Epithelial cell of proximal tubule (primary cell): Measurements from ENCODE around the gene ARHGAP31. TPM values are rescaled to one million over a fixed set of nuclear protein-coding genes. Genes with fewer than 3 reads are reported as not detected.
"Not testable (repeated sequence)": the region's sequence is repeated elsewhere in the genome, so short reads cannot be mapped to it uniquely, and the experiment has no call there.

Experiments
- DNase-seq: peaks from one replicate; pipeline ENCODE4 v3.0.0-alpha.2; 2011; ENCODE audit warnings: low read depth
- H3K4me3 ChIP-seq: 2 replicates; pipeline ENCODE4 v1.5.1; 2011; ENCODE audit warnings: low read depth, mild to moderate bottlenecking, low read length
- total RNA-seq: library from RNA; depleted of rRNA; stranded (reverse); fragments of >200 nt; gene quantifications from 2 replicates; pipeline ENCODE4 v1.2.3, GENCODE V29; 2015
- TF ChIP-seq, protein P1 (sequence below): conservative IDR thresholded peaks from 2 replicates; pipeline ENCODE4 v1.5.1; 2012; ENCODE audit warnings: low read depth, mild to moderate bottlenecking, low read length

Gene ARHGAP31
- total RNA-seq, 1 donor from 2014 or later: 5.1 TPM

DNA sequence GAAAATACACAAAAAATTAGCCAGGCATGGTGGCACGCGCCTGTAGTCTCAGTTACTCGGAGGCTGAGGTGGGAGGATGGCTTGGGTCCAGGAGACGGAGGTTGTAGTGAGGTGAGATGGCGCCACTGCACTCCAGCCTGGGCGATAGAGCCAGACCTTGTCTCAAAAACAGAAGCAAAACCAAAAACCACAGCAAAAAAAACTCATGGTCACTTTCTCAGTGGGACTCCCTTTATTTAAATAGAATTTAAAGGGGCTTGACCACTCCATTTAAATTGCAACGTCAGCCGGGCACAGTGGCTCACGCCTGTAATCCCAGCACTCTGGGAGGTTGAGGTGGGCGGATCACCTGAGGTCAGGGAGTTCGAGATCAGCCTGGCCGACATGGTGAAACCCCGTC lies 32.8 kb downstream of the ARHGAP31 start:
- no peak for DNase-seq
- no peak overlapping the region for H3K4me3 ChIP-seq
- TF ChIP-seq, protein P1, sequence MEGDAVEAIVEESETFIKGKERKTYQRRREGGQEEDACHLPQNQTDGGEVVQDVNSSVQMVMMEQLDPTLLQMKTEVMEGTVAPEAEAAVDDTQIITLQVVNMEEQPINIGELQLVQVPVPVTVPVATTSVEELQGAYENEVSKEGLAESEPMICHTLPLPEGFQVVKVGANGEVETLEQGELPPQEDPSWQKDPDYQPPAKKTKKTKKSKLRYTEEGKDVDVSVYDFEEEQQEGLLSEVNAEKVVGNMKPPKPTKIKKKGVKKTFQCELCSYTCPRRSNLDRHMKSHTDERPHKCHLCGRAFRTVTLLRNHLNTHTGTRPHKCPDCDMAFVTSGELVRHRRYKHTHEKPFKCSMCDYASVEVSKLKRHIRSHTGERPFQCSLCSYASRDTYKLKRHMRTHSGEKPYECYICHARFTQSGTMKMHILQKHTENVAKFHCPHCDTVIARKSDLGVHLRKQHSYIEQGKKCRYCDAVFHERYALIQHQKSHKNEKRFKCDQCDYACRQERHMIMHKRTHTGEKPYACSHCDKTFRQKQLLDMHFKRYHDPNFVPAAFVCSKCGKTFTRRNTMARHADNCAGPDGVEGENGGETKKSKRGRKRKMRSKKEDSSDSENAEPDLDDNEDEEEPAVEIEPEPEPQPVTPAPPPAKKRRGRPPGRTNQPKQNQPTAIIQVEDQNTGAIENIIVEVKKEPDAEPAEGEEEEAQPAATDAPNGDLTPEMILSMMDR: no peak

DNA sequence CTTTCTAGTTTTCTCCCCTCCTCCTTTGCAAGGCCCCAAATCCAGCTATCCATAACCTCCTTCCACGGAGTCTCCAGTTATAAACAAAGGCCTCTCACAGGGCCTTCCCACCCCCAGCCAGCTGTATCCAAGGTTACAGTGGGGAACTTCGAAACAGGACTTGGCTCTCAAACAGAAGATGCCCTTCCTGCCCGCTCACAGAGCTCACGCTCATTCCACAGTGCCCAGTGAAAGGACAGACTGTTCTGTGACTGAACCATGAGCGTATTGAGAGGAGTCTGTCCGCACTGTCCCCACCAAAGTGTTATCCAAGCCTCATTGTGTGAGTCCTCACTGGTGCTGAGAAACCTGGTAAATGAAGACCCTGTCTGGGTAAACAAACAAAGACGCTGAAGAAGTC lies 35.4 kb downstream of the ARHGAP31 start:
- TF ChIP-seq, protein P1: no peak
- H3K4me3 ChIP-seq: no peak overlapping the region
- no peak for DNase-seq

DNA sequence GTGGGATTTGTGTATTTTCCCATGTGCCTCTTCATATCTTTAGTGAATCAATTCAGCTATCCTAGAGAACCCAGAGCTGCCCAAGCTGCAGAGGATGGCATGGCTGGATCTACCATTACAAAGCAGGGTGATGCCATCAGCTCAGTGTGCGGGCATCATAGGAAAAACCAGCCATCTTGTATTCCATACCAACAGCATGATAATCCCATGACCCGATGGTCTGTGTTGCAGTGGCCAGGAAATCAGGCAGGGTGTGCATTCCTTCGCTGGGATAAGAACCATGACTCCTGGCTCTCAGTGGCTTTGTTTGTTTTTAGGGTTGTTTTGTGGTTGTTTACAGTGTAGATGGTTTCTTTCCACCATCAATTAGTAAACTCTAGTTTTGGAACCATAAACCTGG lies 36.0 kb downstream of the ARHGAP31 start:
- TF ChIP-seq, protein P1: no peak
- no peak for DNase-seq
- H3K4me3 ChIP-seq: no peak overlapping the region

DNA sequence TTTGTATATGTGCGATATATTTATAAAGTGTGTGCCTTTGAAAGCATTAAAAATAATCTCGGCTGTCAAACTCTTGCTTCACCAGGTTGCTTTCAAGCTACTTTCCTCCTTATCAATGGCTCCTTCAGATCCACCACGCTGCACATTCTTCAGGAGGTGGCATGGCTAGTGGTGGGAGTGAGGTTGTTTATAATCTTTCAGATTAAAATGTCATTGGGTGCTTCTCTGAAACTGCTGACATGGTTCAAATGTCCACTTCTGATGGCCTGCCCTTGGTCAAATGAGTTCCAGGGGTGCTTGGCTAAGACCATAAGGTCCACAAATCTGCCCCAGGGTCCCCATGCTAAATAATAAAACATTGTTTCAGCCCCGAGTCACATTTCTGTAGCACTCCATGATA lies 36.7 kb downstream of the ARHGAP31 start:
- no peak overlapping the region for H3K4me3 ChIP-seq
- no peak for DNase-seq
- TF ChIP-seq, protein P1: no peak

DNA sequence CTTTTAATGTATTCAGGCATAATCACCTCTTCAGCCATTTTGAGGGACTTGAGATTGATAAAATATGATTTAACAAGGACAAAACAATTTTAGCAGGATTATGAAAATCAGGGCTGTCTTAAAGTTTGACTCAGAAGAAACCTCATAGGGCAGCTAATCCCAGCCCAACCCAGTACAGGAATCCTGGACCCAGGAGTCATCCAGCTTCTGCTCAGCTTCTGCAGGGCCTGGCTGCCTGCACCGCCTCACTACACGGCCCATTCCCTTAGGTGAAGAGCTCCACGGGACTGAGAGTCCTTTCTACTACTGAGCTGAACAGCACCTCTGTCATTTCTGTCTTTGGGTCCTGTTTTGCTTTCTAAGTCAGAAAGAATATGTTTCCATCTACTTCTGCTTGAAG lies 37.5 kb downstream of the ARHGAP31 start:
- H3K4me3 ChIP-seq: no peak overlapping the region
- TF ChIP-seq, protein P1: no peak
- no peak for DNase-seq

DNA sequence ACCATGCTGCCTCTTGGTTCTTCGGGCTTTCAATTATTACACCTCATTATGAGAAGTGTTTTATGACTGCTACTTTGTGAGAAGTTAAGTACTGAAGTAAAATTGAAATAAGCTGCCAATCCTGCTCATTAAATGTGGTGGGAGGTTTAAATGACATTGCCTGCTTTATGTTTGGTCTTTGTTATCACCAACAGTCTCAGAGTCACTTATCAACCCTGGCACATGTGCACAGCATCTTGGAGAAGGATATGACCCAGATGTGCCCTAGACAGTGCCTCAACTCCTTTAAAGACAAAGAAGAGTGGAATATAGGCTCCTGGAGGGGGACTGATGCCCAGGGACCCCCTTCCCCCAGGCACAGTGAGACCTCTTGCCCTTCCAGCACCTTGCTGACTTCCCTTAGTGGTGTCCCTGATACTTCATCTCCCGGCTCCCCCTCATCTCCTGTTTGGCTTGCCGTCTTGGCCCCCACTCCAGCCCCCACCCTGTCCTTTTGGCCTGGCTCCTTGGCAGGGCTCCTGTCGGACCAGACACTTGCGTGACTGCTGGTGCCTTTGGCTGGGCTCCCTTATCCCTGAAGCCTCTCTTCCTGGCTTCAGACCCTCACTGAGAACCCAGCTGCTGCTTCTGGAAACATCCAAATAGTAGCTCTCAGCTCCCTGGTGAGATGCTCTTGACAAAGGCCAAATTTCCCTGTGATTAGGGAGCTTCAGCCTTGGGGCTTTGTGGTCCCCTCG lies 39.8 kb downstream of the ARHGAP31 start:
- no peak for DNase-seq
- TF ChIP-seq, protein P1: no peak
- no peak overlapping the region for H3K4me3 ChIP-seq

DNA sequence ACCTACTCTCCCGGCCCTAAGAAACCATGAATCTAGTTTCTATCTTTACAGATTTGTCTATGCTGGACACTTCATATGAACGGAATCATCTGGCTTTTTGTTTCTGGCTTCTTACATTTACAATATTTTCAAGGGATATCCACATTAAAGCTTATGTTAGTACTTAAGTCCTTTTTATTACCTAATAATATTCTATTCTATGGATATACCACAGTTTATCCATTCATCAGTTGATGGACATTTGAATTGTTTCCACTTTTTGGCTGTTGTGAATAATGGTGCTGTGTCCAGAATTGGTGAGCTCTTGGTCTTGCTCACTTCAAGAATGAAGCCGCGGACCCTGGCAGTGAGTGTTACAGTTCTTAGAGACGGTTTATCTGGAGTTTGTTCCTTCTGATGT lies 42.6 kb downstream of the ARHGAP31 start:
- TF ChIP-seq, protein P1: no peak
- no peak overlapping the region for H3K4me3 ChIP-seq
- DNase-seq: no peak

DNA sequence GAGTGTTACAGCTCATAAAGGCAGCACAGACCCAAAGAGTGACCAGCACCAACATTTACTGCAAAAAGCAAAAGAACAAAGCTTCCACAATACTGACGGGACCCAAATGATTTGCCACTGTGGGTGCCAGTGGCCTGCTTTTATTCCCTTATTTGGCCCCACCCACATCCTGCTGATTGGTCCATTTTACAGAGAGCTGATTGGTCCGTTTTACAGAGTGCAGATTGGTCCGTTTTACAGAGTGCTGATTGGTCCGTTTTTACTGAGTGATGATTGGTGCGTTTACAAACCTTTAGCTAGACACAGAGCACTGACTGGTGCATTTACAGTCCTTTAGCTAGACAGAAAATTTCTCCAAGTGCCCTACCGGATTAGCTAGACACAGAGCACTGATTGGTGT lies 43.2 kb downstream of the ARHGAP31 start:
- not testable (repeated sequence) for H3K4me3 ChIP-seq, DNase-seq
